IMR-90 (cell line): Measurements from ENCODE around the gene ATP2B2. TPM values are rescaled to one million over a fixed set of nuclear protein-coding genes. Genes with fewer than 3 reads are reported as not detected.

Experiments used
- ATAC-seq: fragments of 200-7000 bp; cut with Tn5 transposase; 2 replicates; pipeline ENCODE4 v1.9.1; 2020; ENCODE audit warnings: low read depth, mild to moderate bottlenecking, moderate library complexity
- BruUV-seq: library from RNA; stranded (reverse); fragments of 400-500 nt; replicated peaks from 2 replicates; lab custom pipeline; 2021; lab: Mats Ljungman, UMichigan
- CTCF ChIA-PET: fragments of 300-600 bp; formaldehyde crosslinking; extraction: SDS; loops from one replicate; lab custom pipeline; 2021; ENCODE audit warnings: antibody characterized with exemption; lab: Yijun Ruan, JAX
- POLR2A ChIA-PET: fragments of 300-600 bp; sonication (Branson Sonifier 250); formaldehyde crosslinking; loops from one replicate; lab custom pipeline; 2022; ENCODE audit warnings: antibody characterized with exemption; ENCODE audit not compliant: unreplicated experiment; lab: Charles Lee
- DNase-seq: peaks from one replicate; pipeline ENCODE4 v3.0.0; 2013
- H2AFZ ChIP-seq: replicated peaks from 2 replicates; pipeline ENCODE3; 2013; ENCODE audit warnings: low read length, mild to moderate bottlenecking; ENCODE audit not compliant: poor library complexity
- H2AK5ac ChIP-seq: 2 replicates; pipeline ENCODE4 v1.6.1; 2013; ENCODE audit warnings: low read depth, low read length, inconsistent platforms
- H2AK9ac ChIP-seq: replicated peaks from 2 replicates; pipeline ENCODE3; 2013; ENCODE audit warnings: mild to moderate bottlenecking, low read depth, low read length, moderate library complexity; ENCODE audit not compliant: poor library complexity
- H2BK120ac ChIP-seq: 2 replicates; pipeline ENCODE4 v1.6.1; 2013; ENCODE audit warnings: low read depth, low read length, inconsistent platforms
- H2BK15ac ChIP-seq: 3 replicates; pipeline ENCODE4 v1.6.1; 2013; ENCODE audit warnings: low read depth, low read length, inconsistent platforms
- H2BK20ac ChIP-seq: 2 replicates; pipeline ENCODE4 v1.6.1; 2013; ENCODE audit warnings: low read depth, mild to moderate bottlenecking, inconsistent platforms, low read length, moderate library complexity
- H2BK5ac ChIP-seq: 2 replicates; pipeline ENCODE4 v1.6.1; 2013; ENCODE audit warnings: mild to moderate bottlenecking, low read depth, low read length, inconsistent platforms; ENCODE audit not compliant: poor library complexity, severe bottlenecking
- H3K14ac ChIP-seq: replicated peaks from 2 replicates; pipeline ENCODE4 v1.6.1; 2013; ENCODE audit warnings: low read depth, low read length, inconsistent platforms
- H3K18ac ChIP-seq: 2 replicates; pipeline ENCODE4 v1.6.1; 2013; ENCODE audit warnings: low read depth, low read length, control low read depth
- H3K23ac ChIP-seq: 2 replicates; pipeline ENCODE4 v1.6.1; 2013; ENCODE audit warnings: low read depth, low read length, inconsistent platforms
- H3K27ac ChIP-seq: 2 replicates; pipeline ENCODE4 v1.5.1; 2013; ENCODE audit warnings: mild to moderate bottlenecking, control low read depth, low read length; ENCODE audit not compliant: insufficient read depth
- H3K27me3 ChIP-seq: 2 replicates; pipeline ENCODE4 v1.6.1; 2013; ENCODE audit warnings: low read length; ENCODE audit not compliant: control insufficient read depth, insufficient read depth
- H3K36me3 ChIP-seq: 2 replicates; pipeline ENCODE4 v1.6.1; 2013; ENCODE audit warnings: low read length, mixed read lengths; ENCODE audit not compliant: control insufficient read depth, insufficient read depth
- H3K4ac ChIP-seq: 2 replicates; pipeline ENCODE4 v1.6.1; 2013; ENCODE audit warnings: low read depth, low read length, inconsistent platforms
- H3K4me1 ChIP-seq: 2 replicates; pipeline ENCODE4 v1.6.1; 2013; ENCODE audit warnings: low read length, mixed read lengths; ENCODE audit not compliant: control insufficient read depth, insufficient read depth
- H3K4me2 ChIP-seq: 2 replicates; pipeline ENCODE4 v1.6.1; 2013; ENCODE audit warnings: low read depth, mild to moderate bottlenecking, control low read depth, low read length, moderate library complexity
- H3K4me3 ChIP-seq: 2 replicates; pipeline ENCODE4 v1.5.1; 2013; ENCODE audit warnings: low read depth, mild to moderate bottlenecking, control low read depth, low read length, moderate library complexity; ENCODE audit not compliant: insufficient read depth
- H3K56ac ChIP-seq: 2 replicates; pipeline ENCODE4 v1.6.1; 2013; ENCODE audit warnings: low read length, inconsistent platforms; ENCODE audit not compliant: insufficient read depth; ENCODE audit errors: extremely low read depth
- H3K79me1 ChIP-seq, 2 experiments: 2 replicates each; pipeline ENCODE4 v1.6.1; 2013; ENCODE audit warnings: low read length in 2 of 2, inconsistent platforms in 1 of 2, low read depth in 1 of 2
- H3K9ac ChIP-seq: 2 replicates; pipeline ENCODE4 v1.6.1; 2013; ENCODE audit warnings: low read depth, low read length, control low read depth
- H3K9me1 ChIP-seq: 2 replicates; pipeline ENCODE4 v1.6.1; 2013; ENCODE audit warnings: low read length, inconsistent platforms; ENCODE audit not compliant: insufficient read depth
- H3K9me3 ChIP-seq: 2 replicates; pipeline ENCODE4 v1.6.1; 2013; ENCODE audit warnings: low read length; ENCODE audit not compliant: control insufficient read depth, insufficient read depth
- H4K20me1 ChIP-seq: 2 replicates; pipeline ENCODE4 v1.6.1; 2013; ENCODE audit warnings: low read length, inconsistent platforms; ENCODE audit not compliant: insufficient read depth
- H4K5ac ChIP-seq: 2 replicates; pipeline ENCODE4 v1.6.1; 2013; ENCODE audit warnings: mild to moderate bottlenecking, low read depth, low read length, control low read depth
- H4K8ac ChIP-seq, 2 experiments: 2 replicates each; pipeline ENCODE4 v1.6.1; 2013; ENCODE audit warnings: low read depth in 2 of 2, low read length in 2 of 2, control low read depth in 1 of 2, inconsistent platforms in 1 of 2
- H4K91ac ChIP-seq: 2 replicates; pipeline ENCODE4 v1.6.1; 2013; ENCODE audit warnings: low read depth, low read length, inconsistent platforms; ENCODE audit not compliant: insufficient read depth
- BHLHE40 ChIP-seq: fragments of 150-350 bp; IDR thresholded peaks from 2 replicates; pipeline ENCODE4 v1.6.1; 2016; ENCODE audit warnings: mild to moderate bottlenecking, low read depth, low read length
- CEBPB ChIP-seq: IDR thresholded peaks from 2 replicates; pipeline ENCODE4 v1.6.1; 2012; ENCODE audit warnings: low read depth, low read length, improper control_type of control experiment
- CHD1 ChIP-seq: IDR thresholded peaks from 2 replicates; pipeline ENCODE4 v1.6.1; 2012; ENCODE audit warnings: low read depth, low read length, improper control_type of control experiment
- ELK1 ChIP-seq: fragments of 150-350 bp; IDR thresholded peaks from 2 replicates; pipeline ENCODE4 v1.6.1; 2016; ENCODE audit warnings: low read depth, mild to moderate bottlenecking, low read length, moderate library complexity, borderline replicate concordance
- FOS ChIP-seq: fragments of 150-350 bp; IDR thresholded peaks from 2 replicates; pipeline ENCODE4 v1.6.1; 2016; ENCODE audit warnings: low read depth, low read length
- MAFK ChIP-seq: IDR thresholded peaks from 2 replicates; pipeline ENCODE4 v1.6.1; 2012; ENCODE audit warnings: low read depth, low read length, improper control_type of control experiment
- MAZ ChIP-seq: IDR thresholded peaks from 2 replicates; pipeline ENCODE4 v1.6.1; 2012; ENCODE audit warnings: low read depth, mild to moderate bottlenecking, low read length, improper control_type of control experiment, moderate library complexity, borderline replicate concordance
- MXI1 ChIP-seq: IDR thresholded peaks from 2 replicates; pipeline ENCODE4 v1.6.1; 2012; ENCODE audit warnings: low read depth, mild to moderate bottlenecking, low read length, moderate library complexity, borderline replicate concordance
- NFE2L2 ChIP-seq: fragments of 150-350 bp; IDR thresholded peaks from 2 replicates; pipeline ENCODE4 v1.6.1; 2016; ENCODE audit warnings: low read depth, mild to moderate bottlenecking, low read length
- POLR2A ChIP-seq: IDR thresholded peaks from 2 replicates; pipeline ENCODE4 v1.6.1; 2012; ENCODE audit warnings: mild to moderate bottlenecking, low read depth, low read length
- RAD21 ChIP-seq: IDR thresholded peaks from 2 replicates; pipeline ENCODE4 v1.6.1; 2012; ENCODE audit warnings: low read length, improper control_type of control experiment
- RCOR1 ChIP-seq: IDR thresholded peaks from 2 replicates; pipeline ENCODE4 v1.6.1; 2012; ENCODE audit warnings: mild to moderate bottlenecking, low read length, improper control_type of control experiment; ENCODE audit not compliant: insufficient replicate concordance
- RFX5 ChIP-seq: IDR thresholded peaks from 2 replicates; pipeline ENCODE4 v1.8.0; 2012; ENCODE audit warnings: low read depth, mild to moderate bottlenecking, low read length, moderate library complexity
- SMC3 ChIP-seq: fragments of 150-350 bp; IDR thresholded peaks from 2 replicates; pipeline ENCODE4 v1.6.1; 2016; ENCODE audit warnings: low read depth, mild to moderate bottlenecking, antibody characterized with exemption, low read length, moderate library complexity
- WGBS, 2 experiments: methylation state at CpG; one replicate each; pipeline versions ENCODE4 v1.1.5 to v1.1.7; 2013; ENCODE audit warnings: missing lambda C conversion rate in 2 of 2; ENCODE audit not compliant: insufficient read length in 1 of 2; ENCODE audit errors: extremely low coverage in 2 of 2; 5-methylcytosine and 5-hydroxymethylcytosine counted together
- dilution Hi-C: fragments of 300-500 bp; cut with HindIII; formaldehyde crosslinking; loops from one replicate; pipeline ENCODE4 v1.14.3; 2018; ENCODE audit warnings: low sequenced_read_pairs; ENCODE audit not compliant: unreplicated experiment
- in situ Hi-C: fragments of 300-500 bp; cut with MboI; formaldehyde crosslinking; loops from 3 replicates; pipeline ENCODE4 v1.14.3; 2019; ENCODE audit warnings: low sequenced_read_pairs, inconsistent platforms, mixed read lengths
- intact Hi-C: fragments of 100-400 bp; cut with micrococcal nuclease; formaldehyde crosslinking; loops from 2 replicates; pipeline ENCODE4 v1.10.0; 2022
- polyA plus RNA-seq, 3 experiments: library from polyadenylated mRNA; depleted of rRNA; stranded (reverse); fragments of >200 nt; gene quantifications; 2 replicates each; pipeline ENCODE4 v1.2.3, GENCODE V29; 2012; ENCODE audit warnings: low replicate concordance in 1 of 3
- total RNA-seq: library from RNA; depleted of rRNA; stranded (reverse); fragments of >200 nt; gene quantifications from 2 replicates; pipeline ENCODE4 v1.2.3, GENCODE V29; 2012
- TF ChIP-seq, protein P1 (sequence below): fragments of 150-350 bp; IDR thresholded peaks from 2 replicates; pipeline ENCODE4 v1.6.1; 2017; ENCODE audit warnings: mild to moderate bottlenecking, antibody characterized with exemption, low read length, low read depth

The ATP2B2 gene
- total and polyA plus RNA-seq, 2 of the 4 experiments (the other 2 are of a cell fraction), result under 0.01 to 0.02 TPM

DNA sequence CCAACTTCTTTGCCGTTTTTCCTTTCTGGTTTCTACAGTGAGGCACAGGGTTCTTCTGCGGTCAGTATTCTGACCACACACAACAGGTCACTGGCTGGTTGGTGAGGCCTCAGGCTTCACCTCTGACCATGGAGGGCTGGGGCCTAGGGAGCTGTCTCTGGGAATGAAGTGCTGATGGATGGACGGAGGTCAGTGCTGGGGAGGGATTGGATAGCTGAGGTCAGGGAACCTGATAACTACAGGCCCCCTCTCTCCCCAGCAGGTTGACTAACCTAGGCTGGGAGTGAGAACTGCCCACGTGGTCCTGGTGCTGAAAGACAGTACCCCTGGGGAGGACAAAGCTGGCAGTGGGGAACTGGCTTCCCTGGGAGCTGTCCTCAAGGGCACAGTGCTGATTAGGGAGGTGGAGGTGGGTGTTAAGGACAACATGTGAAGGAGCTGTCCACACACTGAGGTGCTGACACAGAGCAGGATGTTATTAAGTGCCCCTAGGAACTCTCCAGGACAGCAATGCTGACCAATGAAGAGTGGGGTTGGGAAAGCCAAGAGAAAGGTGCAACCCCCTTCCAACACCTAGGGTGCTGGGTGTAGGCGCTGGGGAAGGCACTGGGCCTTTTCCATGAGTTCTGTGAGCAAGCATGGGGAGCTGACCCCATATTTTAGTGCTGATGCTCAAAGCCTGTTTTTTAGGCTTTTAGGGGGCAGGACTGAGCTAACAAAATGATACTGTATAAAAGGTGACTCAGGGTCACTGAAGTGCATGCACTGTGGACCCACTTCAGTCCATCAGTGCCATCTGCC lies 45.2 kb downstream of the ATP2B2 start:
- H4K20me1 ChIP-seq, result no peaks in the 10 kb centered on the region; the same call in none of the 2 replicates
- no peak overlapping the region for H3K4me2 ChIP-seq
- no peak overlapping the region for H4K91ac ChIP-seq
- BruUV-seq, result no TSS peak
- H3K9me3 ChIP-seq, result no peaks in the 10 kb centered on the region
- no peak overlapping the region for H3K23ac ChIP-seq
- H3K9me1 ChIP-seq, result no peaks in the 10 kb centered on the region; the same call in 1 of the 2 replicates
- no peak overlapping the region for H3K27ac ChIP-seq
- ATAC-seq (peak; percentile 91), DNase-seq (peak; percentile 84)
- no peak overlapping the region for H3K4ac ChIP-seq
- H3K27me3 ChIP-seq, result peaks cover 3% of the 10 kb centered on the region; the same call in 1 of the 2 replicates
- dilution Hi-C loops (no loop called here), in situ Hi-C loops (no loop called here), intact Hi-C loops (no loop called here)
- H3K4me1 ChIP-seq, result no peaks in the 10 kb centered on the region
- no peak overlapping the region for H2BK5ac ChIP-seq
- H2BK120ac ChIP-seq, result no peak overlapping the region
- H2AK5ac ChIP-seq, result no peak overlapping the region
- H3K36me3 ChIP-seq, result no peaks in the 10 kb centered on the region
- H2BK15ac ChIP-seq, result no peak overlapping the region
- POLR2A ChIA-PET, result no interaction called here
- WGBS, 2 experiments, result 40% methylated on average over 1 of the region's 5 CpGs; no CpG with 5 or more reads in 1 of the 2 experiments
- H2BK20ac ChIP-seq, result no peak overlapping the region
- H2AK9ac ChIP-seq, result no peak overlapping the region
- no peak overlapping the region for H3K9ac ChIP-seq
- no peak overlapping the region for H4K8ac ChIP-seq
- no peak overlapping the region for H3K56ac ChIP-seq
- H3K4me3 ChIP-seq, result no peak overlapping the region
- CTCF ChIA-PET, result no interaction called here
- no peaks in the 10 kb centered on the region for H3K79me1 ChIP-seq
- H2AFZ ChIP-seq, result peak overlapping the region; percentile 13
- H3K14ac ChIP-seq, result no peak overlapping the region
- H3K18ac ChIP-seq, result no peak overlapping the region
- H4K5ac ChIP-seq, result no peak overlapping the region
- TF ChIP-seq MAZ, result peak; percentile 59; the same call in 1 of the 2 replicates
- TF ChIP-seq FOS, result no peak
- TF ChIP-seq CEBPB, result no peak
- no peak for TF ChIP-seq ELK1
- TF ChIP-seq MXI1, result peak; percentile 100
- TF ChIP-seq RCOR1, result peak; percentile 87
- TF ChIP-seq POLR2A, result no peak
- TF ChIP-seq SMC3, result peak; percentile 55
- TF ChIP-seq RAD21, result peak; percentile 23; the same call in 1 of the 2 replicates
- TF ChIP-seq RFX5, result no peak
- TF ChIP-seq MAFK, result no peak
- TF ChIP-seq NFE2L2, result no peak
- TF ChIP-seq, protein P1, sequence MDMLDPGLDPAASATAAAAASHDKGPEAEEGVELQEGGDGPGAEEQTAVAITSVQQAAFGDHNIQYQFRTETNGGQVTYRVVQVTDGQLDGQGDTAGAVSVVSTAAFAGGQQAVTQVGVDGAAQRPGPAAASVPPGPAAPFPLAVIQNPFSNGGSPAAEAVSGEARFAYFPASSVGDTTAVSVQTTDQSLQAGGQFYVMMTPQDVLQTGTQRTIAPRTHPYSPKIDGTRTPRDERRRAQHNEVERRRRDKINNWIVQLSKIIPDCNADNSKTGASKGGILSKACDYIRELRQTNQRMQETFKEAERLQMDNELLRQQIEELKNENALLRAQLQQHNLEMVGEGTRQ, result peak; percentile 78
- no peak for TF ChIP-seq BHLHE40
- TF ChIP-seq CHD1, result no peak
